ENCODE data around the gene GSTA2.
"Not testable (repeated sequence)": the region's sequence is repeated elsewhere in the genome, so short reads cannot be mapped to it uniquely, and the experiment has no call there.

Gene GSTA2

GRCh38 chr6:52724406-52725121, 38.7 kb downstream of the GSTA2 start:
- peak; percentile 39 for DNase-seq

- no peak for DNase-seq
Observed at GRCh38 chr6:52724042-52724405, 39.3 kb downstream of the GSTA2 start.

GRCh38 chr6:52720321-52720720, 43.0 kb downstream of the GSTA2 start:
- DNase-seq = no peak

GRCh38 chr6:52718550-52718949, 44.7 kb downstream of the GSTA2 start:
- DNase-seq = no peak

- DNase-seq = not testable (repeated sequence)
Observed at GRCh38 chr6:52714761-52715160, 48.5 kb downstream of the GSTA2 start.

- DNase-seq = no peak
Observed at GRCh38 chr6:52712136-52712535, 51.1 kb downstream of the GSTA2 start.

GRCh38 chr6:52707963-52708680, 55.2 kb downstream of the GSTA2 start:
- DNase-seq = no peak

GRCh38 chr6:52706001-52706400, 57.3 kb downstream of the GSTA2 start:
- DNase-seq = no peak

- not testable (repeated sequence) for DNase-seq
Observed at GRCh38 chr6:52704781-52705502, 58.3 kb downstream of the GSTA2 start.

- no peak for DNase-seq
Observed at GRCh38 chr6:52704060-52704459, 59.2 kb downstream of the GSTA2 start.
